NB4 (cell line): ENCODE data around the gene LAS1L.

Source experiments
- CTCF ChIP-seq: IDR thresholded peaks from one replicate; pipeline ENCODE4 v1.5.1; 2012; ENCODE audit warnings: low read depth, low read length
- POLR2A ChIP-seq: IDR thresholded peaks from 2 replicates; pipeline ENCODE4 v1.6.1; 2011; ENCODE audit warnings: mild to moderate bottlenecking; ENCODE audit not compliant: insufficient read length; ENCODE audit errors: extremely low read depth
- TF ChIP-seq, protein P1 (sequence below): IDR thresholded peaks from 2 replicates; pipeline ENCODE4 v1.6.1; 2011; ENCODE audit warnings: low read depth, low read length

GRCh38 chrX:65493431-65493830 lies 41.2 kb downstream of the LAS1L start:
- TF ChIP-seq, protein P1, sequence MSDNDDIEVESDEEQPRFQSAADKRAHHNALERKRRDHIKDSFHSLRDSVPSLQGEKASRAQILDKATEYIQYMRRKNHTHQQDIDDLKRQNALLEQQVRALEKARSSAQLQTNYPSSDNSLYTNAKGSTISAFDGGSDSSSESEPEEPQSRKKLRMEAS: no peak
- TF ChIP-seq CTCF: no peak
- no peak for TF ChIP-seq POLR2A
